ENCODE results near the gene HEPN1. TPM values are rescaled to one million over a fixed set of nuclear protein-coding genes. Genes with fewer than 3 reads are reported as not detected.

HEPN1 gene
- polyA plus RNA-seq, 2 of the 4 experiments (the other 2 are of a cell fraction) = not detected

- Histone ChIP-seq H3K4me1 (no peaks in the 10 kb centered on the region), H3K4me2 (no peak overlapping the region), H3K9me3 (no peaks in the 10 kb centered on the region), H3K27ac (no peak overlapping the region), H3K4me3 (no peak overlapping the region)
- DNase-seq (ENCODE audit: low read depth in 1 of 2, low spot score in 1 of 2) = no peak
- ATAC-seq = no peak
- POLR2A ChIA-PET = interaction anchor here (1.4 kb wide), 1 partner anchor 65 kb away, joined by 6 read pairs; no protein-coding TSS in a partner anchor
- no peak for FAIRE-seq
- 86% methylated on average over 1 of the region's 1 CpG for WGBS (ENCODE audit: missing lambda C conversion rate)
- CTCF ChIA-PET = interaction anchor here (1.1 to 1.7 kb wide), 3 partner anchors 20 to 76 kb away, joined by 3 to 6 read pairs (median 4); no protein-coding TSS in a partner anchor
- TF ChIP-seq MAFK (IDR thresholded peaks at IDR 0.05; ENCODE audit: partially characterized antibody) (no peak), EP300 (IDR thresholded peaks at IDR 0.05) (no peak)
These were observed 22.7 kb downstream of the HEPN1 start for GRCh38 chr11:124941703-124942102.

- FAIRE-seq = no peak
- WGBS (ENCODE audit: missing lambda C conversion rate) = 19% methylated on average over 6 of the region's 6 CpGs
- Histone ChIP-seq H3K4me1 (no peaks in the 10 kb centered on the region), H3K9me3 (no peaks in the 10 kb centered on the region), H3K4me3 (no peak overlapping the region), H3K27ac (no peak overlapping the region), H3K4me2 (no peak overlapping the region)
- no peak for DNase-seq (ENCODE audit: low read depth in 1 of 2, low spot score in 1 of 2)
- no peak for ATAC-seq
- CTCF ChIA-PET = interaction anchor here (1.2 to 1.7 kb wide), 6 partner anchors 20 to 105 kb away, joined by 3 to 7 read pairs (median 4); no protein-coding TSS in a partner anchor
- TF ChIP-seq FOSL2 (IDR thresholded peaks at IDR 0.05) (no peak), FOSL2 (CRISPR knock-in tag; IDR thresholded peaks at IDR 0.05) (no peak), CTCF (IDR thresholded peaks at IDR 0.05) (no peak), MAZ (IDR thresholded peaks at IDR 0.05; ENCODE audit: borderline replicate concordance, low read depth, low read length) (no peak), FOSB (CRISPR knock-in tag; IDR thresholded peaks at IDR 0.05) (no peak), RCOR1 (IDR thresholded peaks at IDR 0.05; ENCODE audit: low read depth, low read length) (no peak), PBX3 (IDR thresholded peaks at IDR 0.05) (no peak)
- POLR2A ChIA-PET = interaction anchor here (1.0 to 1.4 kb wide), 2 partner anchors 11 to 66 kb away, joined by 3 to 6 read pairs; partner anchors contain the start of gene CCDC15
These were observed 23.6 kb downstream of the HEPN1 start for GRCh38 chr11:124942466-124943253.

- H3K4me1 ChIP-seq = no peaks in the 10 kb centered on the region
- no peak for TF ChIP-seq RAD21 (conservative IDR thresholded peaks at IDR 0.05 in 1 of 2, IDR thresholded peaks at IDR 0.05 in 1 of 2)
- no peak for TF ChIP-seq RARB (CRISPR knock-in tag; IDR thresholded peaks at IDR 0.05)
- no peak for TF ChIP-seq PHF8 (IDR thresholded peaks at IDR 0.05; ENCODE audit: borderline replicate concordance, low read depth)
- TF ChIP-seq CHD4 (IDR thresholded peaks at IDR 0.05; ENCODE audit: borderline replicate concordance) = no peak
- no peak for TF ChIP-seq HMGXB4 (CRISPR knock-in tag; IDR thresholded peaks at IDR 0.05; ENCODE audit: borderline replicate concordance)
- TF ChIP-seq EP300 (IDR thresholded peaks at IDR 0.05) = no peak
- TF ChIP-seq ELK1 (IDR thresholded peaks at IDR 0.05; ENCODE audit: low read depth, low read length) = no peak
- TF ChIP-seq ZC3H11A (IDR thresholded peaks at IDR 0.05) = no peak
- no peak for TF ChIP-seq ZSCAN20 (CRISPR knock-in tag; IDR thresholded peaks at IDR 0.05)
- no peak for TF ChIP-seq FOXS1 (CRISPR knock-in tag; IDR thresholded peaks at IDR 0.05)
- no peak overlapping the region for H3K27ac ChIP-seq
- H3K9me3 ChIP-seq = no peaks in the 10 kb centered on the region
- FAIRE-seq (no peak), ATAC-seq (no peak), DNase-seq (ENCODE audit: low read depth in 1 of 2, low spot score in 1 of 2) (no peak)
- no peak overlapping the region for H3K4me2 ChIP-seq
- H3K4me3 ChIP-seq = no peak overlapping the region
- ChIA-PET CTCF (interaction anchor here (1.2 to 1.7 kb wide), 5 partner anchors 21 to 105 kb away, joined by 3 to 7 read pairs (median 4); partner anchors contain the start of gene ROBO3), POLR2A (no interaction called here)
- WGBS (ENCODE audit: missing lambda C conversion rate) = 62% methylated on average over 5 of the region's 5 CpGs
These were observed 24.2 kb downstream of the HEPN1 start for GRCh38 chr11:124943254-124943616.
